ENCODE results near the gene CENPC.
"Not testable (repeated sequence)": the region's sequence is repeated elsewhere in the genome, so short reads cannot be mapped to it uniquely, and the experiment has no call there.

CENPC gene

GRCh38 chr4:67550857-67551256 lies 5.6 kb upstream of the CENPC start:
- DNase-seq: no peak

- DNase-seq: no peak
Measured at GRCh38 chr4:67550451-67550850, 5.1 kb upstream of the CENPC start.

GRCh38 chr4:67549123-67549522 lies 3.8 kb upstream of the CENPC start:
- no peak for DNase-seq

GRCh38 chr4:67546971-67547370 lies 1.7 kb upstream of the CENPC start:
- no peak for DNase-seq

GRCh38 chr4:67546004-67546356 lies 677 bp upstream of the CENPC start:
- no peak for DNase-seq

GRCh38 chr4:67542076-67542475 lies 3.2 kb downstream of the CENPC start:
- no peak for DNase-seq

- DNase-seq: no peak
Measured at GRCh38 chr4:67539830-67540229, 5.5 kb downstream of the CENPC start.

GRCh38 chr4:67535280-67535840 lies 9.9 kb downstream of the CENPC start:
- no peak for DNase-seq

- no peak for DNase-seq
Measured at GRCh38 chr4:67533112-67533511, 12.2 kb downstream of the CENPC start.

- DNase-seq: not testable (repeated sequence)
Measured at GRCh38 chr4:67532397-67532796, 12.9 kb downstream of the CENPC start.

GRCh38 chr4:67531379-67531962 lies 13.8 kb downstream of the CENPC start:
- DNase-seq: no peak

GRCh38 chr4:67524140-67524539 lies 21.2 kb downstream of the CENPC start:
- not testable (repeated sequence) for DNase-seq

- DNase-seq: no peak
Measured at GRCh38 chr4:67522851-67523671, 22.2 kb downstream of the CENPC start.

- DNase-seq: no peak
Measured at GRCh38 chr4:67522230-67522629, 23.1 kb downstream of the CENPC start.

GRCh38 chr4:67521506-67521905 lies 23.8 kb downstream of the CENPC start:
- DNase-seq: no peak

- no peak for DNase-seq
Measured at GRCh38 chr4:67520141-67520540, 25.2 kb downstream of the CENPC start.

GRCh38 chr4:67512501-67512900 lies 32.8 kb downstream of the CENPC start:
- DNase-seq: no peak

GRCh38 chr4:67500373-67500772 lies 44.9 kb downstream of the CENPC start:
- no peak for DNase-seq

- no peak for DNase-seq
Measured at GRCh38 chr4:67499799-67500198, 45.5 kb downstream of the CENPC start.

GRCh38 chr4:67483868-67484602 lies 61.3 kb downstream of the CENPC start:
- DNase-seq: no peak

- DNase-seq: no peak
Measured at GRCh38 chr4:67480810-67481209, 64.5 kb downstream of the CENPC start.

GRCh38 chr4:67475155-67475554 lies 70.1 kb downstream of the CENPC start:
- no peak for DNase-seq

GRCh38 chr4:67470871-67471270 lies 74.4 kb downstream of the CENPC start:
- no peak for DNase-seq

- no peak for DNase-seq
Measured at GRCh38 chr4:67468830-67469229, 76.5 kb downstream of the CENPC start.
